GM21528 (cell line): ENCODE results near the gene LY6G6C.

Source experiments
- ATAC-seq: cut with Tn5 transposase; IDR thresholded peaks from one replicate; pipeline ENCODE4 v1.9.1; 2021; ENCODE audit warnings: mild to moderate bottlenecking, moderate library complexity; ENCODE audit not compliant: unreplicated experiment, low FRiP score

The LY6G6C gene

DNA sequence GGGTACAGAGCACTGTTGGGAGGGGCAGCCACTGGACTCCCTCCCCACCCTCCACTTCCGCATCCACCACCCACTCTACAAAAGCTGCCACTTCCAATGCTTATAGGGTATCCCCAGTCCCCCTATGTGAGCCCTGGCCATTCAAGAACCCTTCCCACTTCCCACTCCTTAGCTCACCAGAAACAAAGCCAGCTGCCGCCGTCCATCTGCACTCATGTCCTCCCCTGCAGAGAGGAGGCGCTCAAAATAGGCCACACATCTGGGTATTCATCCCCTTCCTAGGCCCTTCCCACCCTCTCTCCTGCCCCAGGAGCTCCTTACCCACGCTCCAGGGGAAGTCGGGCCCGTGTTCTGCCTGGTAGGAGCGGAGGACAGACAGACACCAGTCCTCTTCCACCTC, 34.2 kb downstream of the LY6G6C start:
- no peak for ATAC-seq

- ATAC-seq: no peak
Measured at GRCh38 chr6:31686483-31686882, 35.1 kb downstream of the LY6G6C start.

DNA sequence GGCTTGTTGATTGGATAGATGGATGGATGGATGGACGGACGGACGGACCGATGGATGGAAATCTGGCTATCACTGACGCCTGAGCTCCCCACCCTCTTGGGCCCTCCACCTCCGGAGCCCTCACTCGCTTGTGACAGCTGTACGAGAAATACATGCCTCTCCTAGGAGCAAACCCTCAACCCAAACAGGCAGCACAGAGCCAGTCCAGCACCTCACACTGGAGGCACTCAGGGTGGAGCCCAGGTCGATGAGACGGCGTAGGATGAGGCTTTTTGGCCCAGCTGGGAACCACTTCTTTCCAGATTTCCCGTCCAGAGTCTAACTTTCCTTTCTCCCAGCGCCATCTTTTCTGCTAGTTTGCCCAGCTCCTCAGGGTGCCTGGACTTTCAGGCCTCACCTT, 38.0 kb downstream of the LY6G6C start:
- no peak for ATAC-seq

DNA sequence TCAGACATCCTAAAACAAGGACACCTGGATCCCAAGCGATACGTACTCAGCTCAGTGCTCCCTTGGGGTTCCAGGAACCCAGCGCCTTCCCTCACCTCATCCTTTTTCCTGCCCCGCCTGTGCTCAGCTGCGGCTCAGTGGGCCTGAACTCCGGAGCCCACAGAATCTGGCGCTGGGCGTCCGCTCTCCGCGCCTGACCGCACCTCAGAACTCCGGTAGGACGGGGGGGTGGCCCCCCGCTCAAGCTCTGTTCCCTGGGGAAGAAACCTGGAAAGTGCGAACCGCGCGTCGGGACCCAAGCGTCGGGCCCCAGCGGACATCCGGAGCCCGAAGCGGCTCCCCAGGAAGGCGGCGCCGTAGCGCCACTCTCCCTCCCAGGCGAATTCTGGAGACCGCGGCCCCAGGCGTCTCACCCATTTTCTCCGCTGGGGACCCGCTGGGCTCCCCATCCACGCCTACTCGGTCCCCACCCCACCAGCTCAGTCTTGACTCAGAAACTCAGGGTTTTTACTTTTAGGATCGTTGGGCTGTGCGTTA, 40.3 kb downstream of the LY6G6C start:
- no peak for ATAC-seq

DNA sequence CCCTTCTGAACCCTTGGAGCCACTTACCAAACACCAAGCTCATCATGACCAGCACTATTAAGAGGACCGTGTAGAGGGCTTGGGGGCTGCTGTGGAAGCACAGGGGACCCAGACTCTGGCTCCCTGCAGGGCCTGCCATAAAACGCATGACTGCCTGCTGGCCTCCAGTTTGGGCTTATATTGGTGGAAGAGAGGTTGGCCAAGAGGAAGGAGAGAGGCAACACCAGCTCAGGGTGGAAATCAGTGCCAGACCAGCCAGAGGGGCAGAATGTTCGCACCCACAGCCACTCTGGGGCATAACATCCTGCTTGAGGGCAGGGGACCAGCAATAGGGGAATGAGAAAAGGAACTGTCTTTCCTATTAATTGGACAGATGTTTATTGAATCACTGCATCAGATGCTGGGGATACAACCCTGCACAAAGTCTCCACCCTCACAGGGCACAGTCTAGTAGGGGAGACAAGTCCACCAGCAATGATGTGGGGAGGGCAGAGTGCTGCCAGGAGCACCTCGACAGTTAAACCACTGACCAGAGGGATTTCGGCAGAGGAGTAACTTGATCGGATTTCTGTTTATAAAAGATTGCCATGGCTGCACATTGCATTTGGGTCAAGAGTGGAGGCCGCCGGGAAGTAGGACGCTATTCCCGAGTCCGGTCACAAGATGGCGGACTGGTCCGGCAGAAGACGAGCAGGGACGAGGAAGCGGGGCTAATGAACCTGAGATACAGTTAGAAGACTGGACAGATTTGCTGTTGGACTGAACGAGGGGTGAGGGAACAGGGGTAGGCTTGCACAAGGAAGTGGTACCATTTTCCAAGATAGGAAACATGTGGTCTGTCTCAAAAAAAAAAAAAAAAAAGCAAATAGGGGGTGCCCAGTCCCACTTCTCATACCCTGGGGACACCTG, 41.1 kb downstream of the LY6G6C start, which contains the start of gene LY6G5C:
LY6G5C (minus strand) TSS at position 842 of the 909 bp plus-strand sequence; CDS start at position 148, 694 bp downstream.
- no peak for ATAC-seq

- ATAC-seq: no peak
Measured at GRCh38 chr6:31677955-31678354, 43.6 kb downstream of the LY6G6C start.

GRCh38 chr6:31676904-31677303, 44.6 kb downstream of the LY6G6C start:
- ATAC-seq: no peak

GRCh38 chr6:31676322-31676903, 45.1 kb downstream of the LY6G6C start:
- ATAC-seq: no peak

- ATAC-seq: no peak
Measured at GRCh38 chr6:31669676-31670075, 51.9 kb downstream of the LY6G6C start, which contains the start of gene LY6G5B. Gene LY6G5B, plus strand, starts transcription at chr6:31669976. Its CDS starts 975 bp downstream, at chr6:31670951.
